CMK (cell line): ENCODE results near the gene CCDC78.
A peak's percentile ranks its signal among the peaks of the same experiment; 100 is the strongest.
"Not testable (repeated sequence)": the region's sequence is repeated elsewhere in the genome, so short reads cannot be mapped to it uniquely, and the experiment has no call there.

Experiments
- DNase-seq: peaks from one replicate; pipeline ENCODE4 v3.0.0-alpha.2; 2010; ENCODE audit warnings: low read depth

CCDC78 gene

GRCh38 chr16:760545-761343 lies 34.5 kb upstream of the CCDC78 start, which contains the start of gene MSLN:
Gene MSLN (plus strand): TSS chr16:760734. CDS start chr16:762681, 1,947 bp downstream.
- no peak for DNase-seq

- no peak for DNase-seq
These were observed 33.8 kb upstream of the CCDC78 start for GRCh38 chr16:760065-760464.

- DNase-seq: no peak
These were observed 33.1 kb upstream of the CCDC78 start for GRCh38 chr16:759110-759910.

GRCh38 chr16:756428-756827 lies 30.2 kb upstream of the CCDC78 start:
- no peak for DNase-seq

- DNase-seq: no peak
These were observed 28.4 kb upstream of the CCDC78 start for GRCh38 chr16:754656-755055.

GRCh38 chr16:754121-754607 lies 27.9 kb upstream of the CCDC78 start:
- not testable (repeated sequence) for DNase-seq

- no peak for DNase-seq
These were observed 25.7 kb upstream of the CCDC78 start for GRCh38 chr16:752007-752312.

- no peak for DNase-seq
These were observed 25.1 kb upstream of the CCDC78 start for GRCh38 chr16:751152-752006.

- DNase-seq: no peak
These were observed 24.2 kb upstream of the CCDC78 start for GRCh38 chr16:750485-750884.

GRCh38 chr16:749010-749409 lies 22.8 kb upstream of the CCDC78 start:
- no peak for DNase-seq

- DNase-seq: no peak
These were observed 21.9 kb upstream of the CCDC78 start for GRCh38 chr16:747978-748746.

GRCh38 chr16:746637-747036 lies 20.4 kb upstream of the CCDC78 start:
- no peak for DNase-seq

GRCh38 chr16:745739-746138 lies 19.5 kb upstream of the CCDC78 start:
- no peak for DNase-seq

GRCh38 chr16:743794-744500 lies 17.7 kb upstream of the CCDC78 start:
- no peak for DNase-seq

GRCh38 chr16:742894-743293 lies 16.7 kb upstream of the CCDC78 start:
- not testable (repeated sequence) for DNase-seq

- DNase-seq: no peak
These were observed 15.9 kb upstream of the CCDC78 start for GRCh38 chr16:741986-742629.

- DNase-seq: peak; percentile 77
These were observed 14.7 kb upstream of the CCDC78 start, which contains the start of gene CIAO3 for GRCh38 chr16:740764-741505. Gene CIAO3 (minus strand): TSS chr16:740997. CDS start chr16:740985, 12 bp downstream.

GRCh38 chr16:740459-740763 lies 14.2 kb upstream of the CCDC78 start:
- peak; percentile 41 for DNase-seq

- no peak for DNase-seq
These were observed 13.6 kb upstream of the CCDC78 start for GRCh38 chr16:739560-740458.
